Forelimb muscle (tissue), 1 donor: ENCODE results near the gene ZBTB8A. TPM values are rescaled to one million over a fixed set of nuclear protein-coding genes. Genes with fewer than 3 reads are reported as not detected.
"Not testable (repeated sequence)": the region's sequence is repeated elsewhere in the genome, so short reads cannot be mapped to it uniquely, and the experiment has no call there.

ENCODE experiments used
- DNase-seq: peaks from one replicate; pipeline ENCODE4 v3.0.0-alpha.2; 2013; ENCODE audit warnings: low read depth
- polyA plus RNA-seq: library from polyadenylated mRNA; unstranded; fragments of 120-200 nt; gene quantifications from one replicate; pipeline ENCODE4 v1.2.1, GENCODE V29; 2013; ENCODE audit not compliant: insufficient read length

Gene ZBTB8A
- polyA plus RNA-seq, 1 donor, result 9.1 TPM

GRCh38 chr1:32619701-32620485 is 80.7 kb downstream of the ZBTB8A start:
- DNase-seq, result peak; percentile 4

GRCh38 chr1:32622205-32622604 is 83.0 kb downstream of the ZBTB8A start:
- no peak for DNase-seq

- DNase-seq, result no peak
Measured at GRCh38 chr1:32622806-32623681, 83.8 kb downstream of the ZBTB8A start.

DNA sequence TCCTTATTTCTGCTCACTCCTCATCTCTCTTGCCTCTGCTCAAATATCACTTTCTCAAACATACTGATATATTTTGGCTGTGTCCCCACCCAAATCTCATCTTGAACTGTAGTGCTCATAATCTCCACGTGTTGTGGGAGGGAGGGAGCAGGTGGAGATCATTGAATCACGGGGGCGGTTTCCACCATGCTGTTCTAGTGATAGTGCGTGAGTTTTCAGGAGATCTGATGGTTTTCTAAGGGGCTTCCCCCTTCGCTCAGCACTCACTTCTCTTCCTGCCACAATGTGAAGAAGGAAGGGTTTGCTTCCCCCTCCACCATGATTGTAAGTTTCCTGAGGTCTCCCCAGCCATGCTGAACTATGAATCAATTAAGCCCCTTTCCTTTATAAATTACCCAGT is 84.5 kb downstream of the ZBTB8A start:
- DNase-seq, result no peak

- DNase-seq, result no peak
Measured at GRCh38 chr1:32626176-32626575, 86.9 kb downstream of the ZBTB8A start.

GRCh38 chr1:32627596-32628162 is 88.5 kb downstream of the ZBTB8A start:
- DNase-seq, result no peak

GRCh38 chr1:32630173-32630572 is 90.9 kb downstream of the ZBTB8A start:
- not testable (repeated sequence) for DNase-seq

GRCh38 chr1:32632829-32633228 is 93.6 kb downstream of the ZBTB8A start:
- no peak for DNase-seq

DNA sequence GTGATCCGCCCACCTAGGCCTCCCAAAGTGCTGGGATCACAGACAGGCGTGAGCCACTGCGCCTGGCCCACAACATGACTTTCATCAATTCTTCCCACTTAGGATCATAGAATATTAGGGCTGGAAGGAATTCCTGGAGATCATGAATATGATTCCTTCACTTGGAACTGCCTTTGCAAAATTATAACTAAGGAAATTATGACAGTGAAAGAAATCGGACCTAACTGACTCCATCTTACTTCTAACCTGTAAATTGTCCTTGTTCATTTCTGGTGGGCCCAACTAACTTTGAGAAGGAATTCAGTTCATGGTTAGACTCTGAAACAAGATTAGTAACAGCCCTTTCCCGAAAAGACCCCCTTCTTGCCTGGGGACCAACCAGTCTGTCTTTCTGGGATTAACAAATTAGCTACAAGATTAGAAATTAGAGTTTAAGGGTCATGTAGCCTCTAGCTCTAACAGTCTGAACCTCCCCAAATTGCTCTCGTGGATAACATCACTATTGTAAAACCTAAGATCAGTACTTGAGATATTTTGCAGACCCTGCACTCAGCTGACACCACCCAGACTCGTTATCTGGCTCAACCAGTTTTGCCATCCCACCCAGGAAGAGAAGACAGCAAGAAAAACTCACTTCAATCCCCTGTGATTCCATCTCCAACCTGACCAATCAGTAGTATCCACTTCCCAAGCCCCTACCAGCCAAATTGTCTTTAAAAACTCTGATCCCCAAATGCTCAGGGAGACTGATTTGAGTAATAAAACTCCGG is 96.5 kb downstream of the ZBTB8A start:
- DNase-seq, result no peak

DNA sequence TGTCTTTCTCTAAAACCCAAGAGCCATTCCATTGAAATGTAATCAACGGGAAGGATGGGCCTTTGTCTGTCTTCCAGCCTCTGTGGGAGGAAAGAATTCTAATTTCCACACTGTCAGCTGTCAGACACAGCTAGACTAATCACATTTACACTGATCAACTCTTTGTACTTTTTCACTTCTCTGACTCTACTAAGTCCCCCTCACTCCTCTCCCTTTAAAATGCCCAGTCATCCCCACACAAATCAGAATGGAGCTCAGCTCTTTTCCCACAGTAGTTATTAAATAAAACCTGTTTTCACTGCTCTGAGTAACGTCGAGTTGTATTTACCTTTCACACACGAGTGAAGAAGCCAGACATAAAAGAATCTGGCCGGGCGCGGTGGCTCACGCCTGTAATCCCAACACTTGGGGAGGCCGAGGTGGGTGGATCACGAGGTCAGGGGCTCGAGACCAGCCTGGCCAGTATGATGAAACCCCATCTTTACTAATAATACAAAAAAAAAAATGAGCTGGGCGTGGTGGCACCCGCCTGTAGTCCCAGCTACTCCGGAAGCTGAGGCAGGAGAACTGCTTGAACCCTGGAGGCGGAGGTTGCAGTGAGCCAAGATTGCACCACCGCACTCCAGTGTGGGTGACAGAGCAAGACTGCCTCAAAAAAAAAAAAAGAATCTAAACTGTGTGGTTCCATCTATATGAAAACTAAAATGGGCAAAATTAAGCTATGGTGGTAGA is 97.9 kb downstream of the ZBTB8A start:
- no peak for DNase-seq

GRCh38 chr1:32639489-32640075 is 100.4 kb downstream of the ZBTB8A start:
- no peak for DNase-seq

DNA sequence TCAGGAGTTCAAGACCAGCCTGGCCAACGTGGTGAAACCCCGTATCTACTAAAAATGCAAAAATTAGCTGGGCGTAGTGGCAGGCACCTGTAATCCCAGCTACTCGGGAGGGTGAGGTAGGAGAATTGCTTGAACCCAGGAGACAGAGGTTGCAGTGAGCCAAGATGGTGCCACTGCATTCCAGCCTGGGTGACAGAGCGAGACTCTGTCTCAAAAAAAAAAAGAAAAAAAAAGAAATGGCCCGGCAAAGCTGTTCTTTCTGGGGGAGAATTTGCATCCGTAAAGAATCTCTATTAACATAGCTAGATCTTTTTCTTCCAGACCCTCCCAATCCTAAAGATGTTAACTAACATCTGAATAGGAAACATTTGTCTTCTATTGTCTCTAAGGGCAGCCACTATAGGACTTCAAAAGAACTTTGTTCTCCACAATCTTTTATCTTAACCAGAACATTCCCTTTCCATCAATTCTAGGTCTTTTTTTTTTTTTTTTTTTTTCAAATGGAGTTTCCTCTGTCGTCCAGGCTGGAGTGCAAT is 103.1 kb downstream of the ZBTB8A start:
- DNase-seq, result not testable (repeated sequence)

DNA sequence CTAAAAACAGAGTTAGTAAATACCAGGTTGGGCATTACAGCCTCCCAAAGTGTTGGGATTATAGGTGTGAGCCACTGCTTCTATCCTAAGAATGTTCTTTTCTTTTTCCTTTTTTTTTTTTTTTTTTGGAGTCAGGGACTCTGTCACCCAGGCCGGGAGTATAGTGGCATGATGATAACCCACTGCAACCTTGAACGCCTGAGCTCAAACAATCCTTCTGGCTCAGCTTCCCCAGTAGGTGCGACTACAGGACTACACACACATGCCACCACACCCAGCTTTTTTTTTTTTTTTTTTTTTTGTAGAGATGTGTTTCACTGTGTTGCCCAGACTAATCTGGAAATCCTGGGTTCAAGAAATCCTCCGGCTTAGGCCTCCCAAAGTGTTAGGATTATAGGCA is 105.2 kb downstream of the ZBTB8A start:
- no peak for DNase-seq

DNA sequence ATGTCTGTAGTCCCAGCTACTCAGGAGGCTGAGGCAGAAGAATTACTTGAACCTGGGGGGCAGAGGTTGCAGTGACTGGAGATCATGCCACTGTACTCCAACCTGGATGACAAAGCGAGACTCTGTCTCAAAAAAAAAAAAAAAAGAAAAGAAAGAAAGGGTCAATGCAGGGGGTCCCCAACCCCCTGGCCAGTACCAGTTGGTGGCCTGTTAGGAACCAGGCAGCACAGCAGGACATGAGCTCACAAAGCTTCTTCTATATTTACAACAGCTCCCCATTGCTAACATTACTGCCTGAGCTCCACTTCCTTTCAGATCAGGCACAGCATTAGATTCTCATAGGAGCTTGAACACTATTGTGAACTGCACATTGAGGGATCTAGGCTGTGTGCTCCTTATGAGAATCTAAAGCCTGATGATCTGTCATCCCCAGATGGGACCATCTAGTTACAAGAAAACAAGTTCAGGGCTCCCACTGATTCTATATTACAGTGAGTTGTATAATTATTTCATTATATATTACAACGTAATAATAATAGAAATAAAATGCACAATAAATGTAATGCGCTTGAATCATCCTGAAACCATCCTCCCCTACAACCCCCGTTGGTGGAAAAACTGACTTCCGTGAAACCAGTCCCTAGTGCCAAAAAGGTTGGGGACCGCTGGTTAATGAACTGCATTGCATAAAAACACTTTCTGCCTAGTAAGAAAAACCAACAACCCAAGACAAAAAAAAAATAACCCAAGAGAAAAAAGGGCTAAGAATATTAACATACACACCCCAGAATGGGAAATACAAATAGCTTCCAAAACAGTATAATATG is 108.3 kb downstream of the ZBTB8A start:
- no peak for DNase-seq

DNA sequence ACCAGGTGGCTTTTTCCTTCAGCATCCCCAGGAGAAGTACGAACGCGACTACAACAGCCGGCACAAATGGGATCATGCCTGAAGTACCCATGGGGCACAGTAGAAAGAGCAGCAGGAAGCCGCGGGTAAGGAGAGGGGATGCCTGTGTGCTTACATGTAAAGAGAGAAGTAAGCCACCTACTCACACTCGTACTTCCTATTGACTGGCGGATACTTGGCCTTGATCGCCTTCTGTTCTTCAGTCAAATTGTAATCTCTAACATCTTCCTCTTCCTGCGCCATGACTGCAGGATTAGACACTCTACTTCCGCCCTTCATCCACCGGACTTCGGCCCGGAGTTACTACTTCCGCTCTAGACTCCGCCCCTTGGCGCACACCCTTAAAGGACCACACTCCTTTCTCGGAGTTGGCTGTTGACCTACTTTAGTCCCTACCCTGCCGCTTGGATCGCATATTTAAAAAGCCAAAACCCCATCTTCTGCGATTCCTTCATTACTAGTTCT is 111.1 kb downstream of the ZBTB8A start, which contains the start of gene ZBTB8OS:
TSS of gene ZBTB8OS (minus strand) at position 303 of the 504 bp plus-strand sequence. CDS start at position 282, 21 bp downstream.
- peak; percentile 92 for DNase-seq

GRCh38 chr1:32650752-32651460 is 111.7 kb downstream of the ZBTB8A start, which contains the start of gene RBBP4:
Gene RBBP4 (plus strand): TSS chr1:32651208. CDS start chr1:32651307, 99 bp downstream.
- peak; percentile 91 for DNase-seq

- DNase-seq, result peak; percentile 4
Measured at GRCh38 chr1:32651461-32652073, 112.3 kb downstream of the ZBTB8A start.
